IMR-90 (cell line): ENCODE measurements around the gene ARFIP2. TPM values are rescaled to one million over a fixed set of nuclear protein-coding genes. Genes with fewer than 3 reads are reported as not detected.

ENCODE experiments used
- ATAC-seq: fragments of 200-7000 bp; cut with Tn5 transposase; 2 replicates; pipeline ENCODE4 v1.9.1; 2020; ENCODE audit warnings: low read depth, mild to moderate bottlenecking, moderate library complexity
- BruUV-seq: library from RNA; stranded (reverse); fragments of 400-500 nt; replicated peaks from 2 replicates; lab custom pipeline; 2021; lab: Mats Ljungman, UMichigan
- CTCF ChIA-PET: fragments of 300-600 bp; formaldehyde crosslinking; extraction: SDS; loops from one replicate; lab custom pipeline; 2021; ENCODE audit warnings: antibody characterized with exemption; lab: Yijun Ruan, JAX
- POLR2A ChIA-PET: fragments of 300-600 bp; sonication (Branson Sonifier 250); formaldehyde crosslinking; loops from one replicate; lab custom pipeline; 2022; ENCODE audit warnings: antibody characterized with exemption; ENCODE audit not compliant: unreplicated experiment; lab: Charles Lee
- DNase-seq: peaks from one replicate; pipeline ENCODE4 v3.0.0; 2013
- H2AFZ ChIP-seq: replicated peaks from 2 replicates; pipeline ENCODE3; 2013; ENCODE audit warnings: low read length, mild to moderate bottlenecking; ENCODE audit not compliant: poor library complexity
- H2AK5ac ChIP-seq: 2 replicates; pipeline ENCODE4 v1.6.1; 2013; ENCODE audit warnings: low read depth, low read length, inconsistent platforms
- H2AK9ac ChIP-seq: replicated peaks from 2 replicates; pipeline ENCODE3; 2013; ENCODE audit warnings: mild to moderate bottlenecking, low read depth, low read length, moderate library complexity; ENCODE audit not compliant: poor library complexity
- H2BK120ac ChIP-seq: 2 replicates; pipeline ENCODE4 v1.6.1; 2013; ENCODE audit warnings: low read depth, low read length, inconsistent platforms
- H2BK15ac ChIP-seq: 3 replicates; pipeline ENCODE4 v1.6.1; 2013; ENCODE audit warnings: low read depth, low read length, inconsistent platforms
- H2BK20ac ChIP-seq: 2 replicates; pipeline ENCODE4 v1.6.1; 2013; ENCODE audit warnings: low read depth, mild to moderate bottlenecking, inconsistent platforms, low read length, moderate library complexity
- H2BK5ac ChIP-seq: 2 replicates; pipeline ENCODE4 v1.6.1; 2013; ENCODE audit warnings: mild to moderate bottlenecking, low read depth, low read length, inconsistent platforms; ENCODE audit not compliant: poor library complexity, severe bottlenecking
- H3K14ac ChIP-seq: replicated peaks from 2 replicates; pipeline ENCODE4 v1.6.1; 2013; ENCODE audit warnings: low read depth, low read length, inconsistent platforms
- H3K18ac ChIP-seq: 2 replicates; pipeline ENCODE4 v1.6.1; 2013; ENCODE audit warnings: low read depth, low read length, control low read depth
- H3K23ac ChIP-seq: 2 replicates; pipeline ENCODE4 v1.6.1; 2013; ENCODE audit warnings: low read depth, low read length, inconsistent platforms
- H3K27ac ChIP-seq: 2 replicates; pipeline ENCODE4 v1.5.1; 2013; ENCODE audit warnings: mild to moderate bottlenecking, control low read depth, low read length; ENCODE audit not compliant: insufficient read depth
- H3K27me3 ChIP-seq: 2 replicates; pipeline ENCODE4 v1.6.1; 2013; ENCODE audit warnings: low read length; ENCODE audit not compliant: control insufficient read depth, insufficient read depth
- H3K36me3 ChIP-seq: 2 replicates; pipeline ENCODE4 v1.6.1; 2013; ENCODE audit warnings: low read length, mixed read lengths; ENCODE audit not compliant: control insufficient read depth, insufficient read depth
- H3K4ac ChIP-seq: 2 replicates; pipeline ENCODE4 v1.6.1; 2013; ENCODE audit warnings: low read depth, low read length, inconsistent platforms
- H3K4me1 ChIP-seq: 2 replicates; pipeline ENCODE4 v1.6.1; 2013; ENCODE audit warnings: low read length, mixed read lengths; ENCODE audit not compliant: control insufficient read depth, insufficient read depth
- H3K4me2 ChIP-seq: 2 replicates; pipeline ENCODE4 v1.6.1; 2013; ENCODE audit warnings: low read depth, mild to moderate bottlenecking, control low read depth, low read length, moderate library complexity
- H3K4me3 ChIP-seq: 2 replicates; pipeline ENCODE4 v1.5.1; 2013; ENCODE audit warnings: low read depth, mild to moderate bottlenecking, control low read depth, low read length, moderate library complexity; ENCODE audit not compliant: insufficient read depth
- H3K56ac ChIP-seq: 2 replicates; pipeline ENCODE4 v1.6.1; 2013; ENCODE audit warnings: low read length, inconsistent platforms; ENCODE audit not compliant: insufficient read depth; ENCODE audit errors: extremely low read depth
- H3K79me1 ChIP-seq, 2 experiments: 2 replicates each; pipeline ENCODE4 v1.6.1; 2013; ENCODE audit warnings: low read length in 2 of 2, inconsistent platforms in 1 of 2, low read depth in 1 of 2
- H3K9ac ChIP-seq: 2 replicates; pipeline ENCODE4 v1.6.1; 2013; ENCODE audit warnings: low read depth, low read length, control low read depth
- H3K9me1 ChIP-seq: 2 replicates; pipeline ENCODE4 v1.6.1; 2013; ENCODE audit warnings: low read length, inconsistent platforms; ENCODE audit not compliant: insufficient read depth
- H3K9me3 ChIP-seq: 2 replicates; pipeline ENCODE4 v1.6.1; 2013; ENCODE audit warnings: low read length; ENCODE audit not compliant: control insufficient read depth, insufficient read depth
- H4K20me1 ChIP-seq: 2 replicates; pipeline ENCODE4 v1.6.1; 2013; ENCODE audit warnings: low read length, inconsistent platforms; ENCODE audit not compliant: insufficient read depth
- H4K5ac ChIP-seq: 2 replicates; pipeline ENCODE4 v1.6.1; 2013; ENCODE audit warnings: mild to moderate bottlenecking, low read depth, low read length, control low read depth
- H4K8ac ChIP-seq, 2 experiments: 2 replicates each; pipeline ENCODE4 v1.6.1; 2013; ENCODE audit warnings: low read depth in 2 of 2, low read length in 2 of 2, control low read depth in 1 of 2, inconsistent platforms in 1 of 2
- H4K91ac ChIP-seq: 2 replicates; pipeline ENCODE4 v1.6.1; 2013; ENCODE audit warnings: low read depth, low read length, inconsistent platforms; ENCODE audit not compliant: insufficient read depth
- CEBPB ChIP-seq: IDR thresholded peaks from 2 replicates; pipeline ENCODE4 v1.6.1; 2012; ENCODE audit warnings: low read depth, low read length, improper control_type of control experiment
- CHD1 ChIP-seq: IDR thresholded peaks from 2 replicates; pipeline ENCODE4 v1.6.1; 2012; ENCODE audit warnings: low read depth, low read length, improper control_type of control experiment
- FOS ChIP-seq: fragments of 150-350 bp; IDR thresholded peaks from 2 replicates; pipeline ENCODE4 v1.6.1; 2016; ENCODE audit warnings: low read depth, low read length
- MXI1 ChIP-seq: IDR thresholded peaks from 2 replicates; pipeline ENCODE4 v1.6.1; 2012; ENCODE audit warnings: low read depth, mild to moderate bottlenecking, low read length, moderate library complexity, borderline replicate concordance
- RAD21 ChIP-seq: IDR thresholded peaks from 2 replicates; pipeline ENCODE4 v1.6.1; 2012; ENCODE audit warnings: low read length, improper control_type of control experiment
- RCOR1 ChIP-seq: IDR thresholded peaks from 2 replicates; pipeline ENCODE4 v1.6.1; 2012; ENCODE audit warnings: mild to moderate bottlenecking, low read length, improper control_type of control experiment; ENCODE audit not compliant: insufficient replicate concordance
- WGBS, 2 experiments: methylation state at CpG; one replicate each; pipeline versions ENCODE4 v1.1.5 to v1.1.7; 2013; ENCODE audit warnings: missing lambda C conversion rate in 2 of 2; ENCODE audit not compliant: insufficient read length in 1 of 2; ENCODE audit errors: extremely low coverage in 2 of 2; 5-methylcytosine and 5-hydroxymethylcytosine counted together
- dilution Hi-C: fragments of 300-500 bp; cut with HindIII; formaldehyde crosslinking; loops from one replicate; pipeline ENCODE4 v1.14.3; 2018; ENCODE audit warnings: low sequenced_read_pairs; ENCODE audit not compliant: unreplicated experiment
- in situ Hi-C: fragments of 300-500 bp; cut with MboI; formaldehyde crosslinking; loops from 3 replicates; pipeline ENCODE4 v1.14.3; 2019; ENCODE audit warnings: low sequenced_read_pairs, inconsistent platforms, mixed read lengths
- intact Hi-C: fragments of 100-400 bp; cut with micrococcal nuclease; formaldehyde crosslinking; loops from 2 replicates; pipeline ENCODE4 v1.10.0; 2022
- polyA plus RNA-seq, 3 experiments: library from polyadenylated mRNA; depleted of rRNA; stranded (reverse); fragments of >200 nt; gene quantifications; 2 replicates each; pipeline ENCODE4 v1.2.3, GENCODE V29; 2012; ENCODE audit warnings: low replicate concordance in 1 of 3
- total RNA-seq: library from RNA; depleted of rRNA; stranded (reverse); fragments of >200 nt; gene quantifications from 2 replicates; pipeline ENCODE4 v1.2.3, GENCODE V29; 2012
- TF ChIP-seq, protein P1 (sequence below): fragments of 150-350 bp; IDR thresholded peaks from 2 replicates; pipeline ENCODE4 v1.6.1; 2016; ENCODE audit warnings: low read depth, mild to moderate bottlenecking, low read length, moderate library complexity, borderline replicate concordance
- TF ChIP-seq, protein P2 (sequence below): conservative IDR thresholded peaks from 2 replicates; pipeline ENCODE4 v1.5.1; 2012; ENCODE audit warnings: mild to moderate bottlenecking, low read depth, low read length, improper control_type of control experiment

Gene ARFIP2
- total and polyA plus RNA-seq, 2 of the 4 experiments (the other 2 are of a cell fraction) = 84.4 to 93.9 TPM

DNA sequence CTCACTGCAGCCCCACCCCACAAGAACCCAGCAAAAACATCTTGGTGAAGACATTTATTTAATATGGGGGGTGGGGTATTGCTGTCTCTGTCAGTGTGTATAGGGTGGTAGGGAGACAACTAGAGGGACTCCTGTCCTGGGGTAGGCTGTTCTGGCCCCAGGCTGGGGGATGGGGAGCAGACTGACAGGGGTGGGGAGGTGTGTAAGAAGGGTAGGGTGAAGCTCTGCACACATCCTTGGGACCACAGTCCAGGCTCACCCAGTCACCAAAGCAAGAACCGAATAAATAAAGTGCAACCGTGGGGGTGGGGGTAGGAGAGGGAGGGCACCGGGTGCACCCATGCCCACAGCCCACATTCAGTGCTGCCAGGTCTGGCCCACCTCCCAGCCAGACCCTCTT is 32.6 kb downstream of the ARFIP2 start:
- intact Hi-C loops = no loop called here

More for the DNA sequence above, 32.6 kb downstream of the ARFIP2 start:
- Histone ChIP-seq H3K36me3 (peaks cover 29% of the 10 kb centered on the region), H2BK120ac (no peak overlapping the region), H4K91ac (no peak overlapping the region), H2BK15ac (no peak overlapping the region), H3K4me2 (no peak overlapping the region), H4K5ac (no peak overlapping the region), H3K4ac (no peak overlapping the region), H2AFZ (no peak overlapping the region), H3K27me3 (no peaks in the 10 kb centered on the region), H3K4me3 (no peak overlapping the region), H3K9ac (no peak overlapping the region), H3K56ac (no peak overlapping the region), H3K23ac (no peak overlapping the region), H3K4me1 (no peaks in the 10 kb centered on the region), H2BK20ac (no peak overlapping the region), H3K27ac (no peak overlapping the region), H3K9me3 (no peaks in the 10 kb centered on the region), H2AK9ac (no peak overlapping the region), H3K79me1 (peaks cover 0 to 4% of the 10 kb centered on the region in 2 experiments; a peak in 2 of 4 replicates), H2BK5ac (no peak overlapping the region), H2AK5ac (no peak overlapping the region), H3K9me1 (peaks cover 4% of the 10 kb centered on the region; the same call in 1 of the 2 replicates), H3K14ac (no peak overlapping the region), H4K8ac (no peak overlapping the region), H4K20me1 (no peaks in the 10 kb centered on the region; the same call in 1 of the 2 replicates), H3K18ac (no peak overlapping the region)
- ATAC-seq (no peak), DNase-seq (no peak)
- ChIA-PET POLR2A (no interaction called here), CTCF (interaction anchor here (0.6 to 1.7 kb wide), 2 partner anchors 70 to 426 kb away, joined by 3 to 10 read pairs; no protein-coding TSS in a partner anchor)
- in situ Hi-C loops (no loop called here), dilution Hi-C loops (no loop called here)
- TF ChIP-seq RCOR1 (no peak), FOS (no peak), CEBPB (no peak), CHD1 (no peak), MXI1 (no peak), RAD21 (no peak)
- TF ChIP-seq, protein P1, sequence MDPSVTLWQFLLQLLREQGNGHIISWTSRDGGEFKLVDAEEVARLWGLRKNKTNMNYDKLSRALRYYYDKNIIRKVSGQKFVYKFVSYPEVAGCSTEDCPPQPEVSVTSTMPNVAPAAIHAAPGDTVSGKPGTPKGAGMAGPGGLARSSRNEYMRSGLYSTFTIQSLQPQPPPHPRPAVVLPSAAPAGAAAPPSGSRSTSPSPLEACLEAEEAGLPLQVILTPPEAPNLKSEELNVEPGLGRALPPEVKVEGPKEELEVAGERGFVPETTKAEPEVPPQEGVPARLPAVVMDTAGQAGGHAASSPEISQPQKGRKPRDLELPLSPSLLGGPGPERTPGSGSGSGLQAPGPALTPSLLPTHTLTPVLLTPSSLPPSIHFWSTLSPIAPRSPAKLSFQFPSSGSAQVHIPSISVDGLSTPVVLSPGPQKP = no peak
- TF ChIP-seq, protein P2, sequence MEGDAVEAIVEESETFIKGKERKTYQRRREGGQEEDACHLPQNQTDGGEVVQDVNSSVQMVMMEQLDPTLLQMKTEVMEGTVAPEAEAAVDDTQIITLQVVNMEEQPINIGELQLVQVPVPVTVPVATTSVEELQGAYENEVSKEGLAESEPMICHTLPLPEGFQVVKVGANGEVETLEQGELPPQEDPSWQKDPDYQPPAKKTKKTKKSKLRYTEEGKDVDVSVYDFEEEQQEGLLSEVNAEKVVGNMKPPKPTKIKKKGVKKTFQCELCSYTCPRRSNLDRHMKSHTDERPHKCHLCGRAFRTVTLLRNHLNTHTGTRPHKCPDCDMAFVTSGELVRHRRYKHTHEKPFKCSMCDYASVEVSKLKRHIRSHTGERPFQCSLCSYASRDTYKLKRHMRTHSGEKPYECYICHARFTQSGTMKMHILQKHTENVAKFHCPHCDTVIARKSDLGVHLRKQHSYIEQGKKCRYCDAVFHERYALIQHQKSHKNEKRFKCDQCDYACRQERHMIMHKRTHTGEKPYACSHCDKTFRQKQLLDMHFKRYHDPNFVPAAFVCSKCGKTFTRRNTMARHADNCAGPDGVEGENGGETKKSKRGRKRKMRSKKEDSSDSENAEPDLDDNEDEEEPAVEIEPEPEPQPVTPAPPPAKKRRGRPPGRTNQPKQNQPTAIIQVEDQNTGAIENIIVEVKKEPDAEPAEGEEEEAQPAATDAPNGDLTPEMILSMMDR = no peak
- BruUV-seq = no TSS peak
- WGBS, 2 experiments = no CpG with 5 or more reads among the region's 3 CpGs
